NCI-H1694 (cell line): ENCODE measurements around the gene PDE2A.

Experiments used
- DNase-seq: peaks from one replicate; lab custom pipeline; 2025; lab: John Stamatoyannopoulos, UW

The PDE2A gene

GRCh38 chr11:72634472-72635095 is 39.6 kb downstream of the PDE2A start:
- no peak for DNase-seq

GRCh38 chr11:72634016-72634415 is 40.2 kb downstream of the PDE2A start:
- DNase-seq: no peak

- DNase-seq: no peak
Measured at GRCh38 chr11:72633068-72633467, 41.2 kb downstream of the PDE2A start.

GRCh38 chr11:72631806-72632731 is 42.2 kb downstream of the PDE2A start:
- DNase-seq: peak; percentile 80

GRCh38 chr11:72630104-72630852 is 43.9 kb downstream of the PDE2A start:
- DNase-seq: no peak

GRCh38 chr11:72629266-72629665 is 45.0 kb downstream of the PDE2A start:
- DNase-seq: peak; percentile 94

- peak; percentile 40 for DNase-seq
Measured at GRCh38 chr11:72627594-72628281, 46.5 kb downstream of the PDE2A start.

- DNase-seq: no peak
Measured at GRCh38 chr11:72626414-72626936, 47.7 kb downstream of the PDE2A start.

GRCh38 chr11:72625691-72626413 is 48.4 kb downstream of the PDE2A start:
- peak; percentile 27 for DNase-seq

GRCh38 chr11:72624496-72625201 is 49.6 kb downstream of the PDE2A start:
- DNase-seq: no peak

GRCh38 chr11:72623052-72623451 is 51.2 kb downstream of the PDE2A start:
- no peak for DNase-seq

GRCh38 chr11:72621008-72621610 is 53.1 kb downstream of the PDE2A start:
- no peak for DNase-seq

GRCh38 chr11:72618803-72619202 is 55.4 kb downstream of the PDE2A start:
- no peak for DNase-seq

GRCh38 chr11:72617080-72617762 is 57.0 kb downstream of the PDE2A start:
- DNase-seq: peak; percentile 56

GRCh38 chr11:72616655-72617054 is 57.6 kb downstream of the PDE2A start:
- no peak for DNase-seq

GRCh38 chr11:72615329-72615728 is 58.9 kb downstream of the PDE2A start:
- no peak for DNase-seq

- DNase-seq: no peak
Measured at GRCh38 chr11:72614381-72614780, 59.8 kb downstream of the PDE2A start.

- DNase-seq: no peak
Measured at GRCh38 chr11:72613977-72614376, 60.2 kb downstream of the PDE2A start.

- DNase-seq: no peak
Measured at GRCh38 chr11:72613450-72613849, 60.8 kb downstream of the PDE2A start.
